H1 (cell line): Measurements from ENCODE around the gene PROK1. TPM values are rescaled to one million over a fixed set of nuclear protein-coding genes. Genes with fewer than 3 reads are reported as not detected.

Source experiments
- CTCF ChIA-PET: fragments of 300-600 bp; sonication (Branson Sonifier 250); formaldehyde crosslinking; loops from one replicate; lab custom pipeline; 2021; ENCODE audit not compliant: partially characterized antibody; lab: Charles Lee
- POLR2A ChIA-PET: fragments of 300-600 bp; sonication (Branson Sonifier 250); formaldehyde crosslinking; loops from one replicate; lab custom pipeline; 2021; ENCODE audit warnings: inconsistent platforms; ENCODE audit not compliant: partially characterized antibody; lab: Charles Lee
- DNase-seq, 2 experiments: peaks; one replicate each; pipeline versions ENCODE4 v3.0.0 to v3.0.0-alpha.2; 2010 to 2022; ENCODE audit warnings: low spot score in 2 of 2, low read depth in 1 of 2, mixed read lengths in 1 of 2
- FAIRE-seq: peaks from 2 replicates; lab custom pipeline; 2011; peaks lifted over from hg19 to GRCh38; lab: Jason Lieb, UNC
- H2AFZ ChIP-seq: 2 replicates; pipeline ENCODE4 v1.8.1; 2012; ENCODE audit warnings: low read length, inconsistent platforms
- H2AK5ac ChIP-seq: 2 replicates; pipeline ENCODE4 v1.6.1; 2013; ENCODE audit warnings: low read depth, low read length
- H2BK120ac ChIP-seq: replicated peaks from 2 replicates; pipeline ENCODE3; 2013; ENCODE audit warnings: low read depth, low read length, inconsistent platforms
- H2BK12ac ChIP-seq: 2 replicates; pipeline ENCODE4 v1.6.1; 2013; ENCODE audit warnings: low read depth, low read length
- H2BK15ac ChIP-seq: 2 replicates; pipeline ENCODE4 v1.6.1; 2013; ENCODE audit warnings: low read length
- H2BK20ac ChIP-seq: 2 replicates; pipeline ENCODE4 v1.6.1; 2013; ENCODE audit warnings: low read length
- H2BK5ac ChIP-seq: 2 replicates; pipeline ENCODE4 v1.6.1; 2013; ENCODE audit warnings: low read depth, low read length
- H3K14ac ChIP-seq: 2 replicates; pipeline ENCODE4 v1.6.1; 2013; ENCODE audit warnings: inconsistent platforms; ENCODE audit not compliant: insufficient read length
- H3K18ac ChIP-seq: 2 replicates; pipeline ENCODE4 v1.6.1; 2013; ENCODE audit warnings: low read length; ENCODE audit errors: extremely low read depth
- H3K23ac ChIP-seq: 2 replicates; pipeline ENCODE4 v1.6.1; 2013; ENCODE audit warnings: inconsistent platforms; ENCODE audit not compliant: insufficient read length
- H3K23me2 ChIP-seq: 2 replicates; pipeline ENCODE4 v1.6.1; 2013; ENCODE audit warnings: low read depth, low read length
- H3K27ac ChIP-seq: 2 replicates; pipeline ENCODE4 v1.6.1; 2011; ENCODE audit warnings: low read depth, low read length, inconsistent platforms
- H3K27me3 ChIP-seq, 4 experiments: replicated peaks in 1 of 4; 1 replicate in 1 of 4; 2 replicates in 3 of 4; pipeline versions ENCODE4 v1.6.1 to v1.8.1; 2011 to 2013; ENCODE audit warnings: low read length in 3 of 4, mild to moderate bottlenecking in 3 of 4, inconsistent platforms in 2 of 4, mixed read lengths in 2 of 4, moderate library complexity in 1 of 4; ENCODE audit not compliant: control insufficient read depth in 3 of 4, insufficient read depth in 3 of 4; ENCODE audit errors: extremely low read depth in 1 of 4
- H3K36me3 ChIP-seq, 4 experiments: 2 replicates each; pipeline versions ENCODE4 v1.6.1 to v1.8.1; 2011 to 2013; ENCODE audit warnings: mild to moderate bottlenecking in 4 of 4, low read length in 3 of 4, moderate library complexity in 2 of 4, control low read depth in 1 of 4, inconsistent platforms in 1 of 4; ENCODE audit not compliant: insufficient read depth in 4 of 4, control insufficient read depth in 2 of 4
- H3K4ac ChIP-seq: replicated peaks from 2 replicates; pipeline ENCODE3; 2013; ENCODE audit warnings: low read length, low read depth, mixed read lengths, inconsistent platforms; ENCODE audit not compliant: insufficient read length
- H3K4me1 ChIP-seq, 4 experiments: replicated peaks in 1 of 4; 1 replicate in 1 of 4; 2 replicates in 3 of 4; pipeline versions ENCODE4 v1.6.1 to v1.8.1; 2011 to 2013; ENCODE audit warnings: low read length in 3 of 4, inconsistent platforms in 2 of 4, mixed read lengths in 1 of 4; ENCODE audit not compliant: insufficient read depth in 4 of 4, control insufficient read depth in 3 of 4
- H3K4me2 ChIP-seq, 2 experiments: 2 replicates each; pipeline versions ENCODE4 v1.6.1 to v1.8.1; 2011 to 2013; ENCODE audit warnings: low read depth in 2 of 2, low read length in 2 of 2, control low read depth in 1 of 2, inconsistent platforms in 1 of 2, mild to moderate bottlenecking in 1 of 2; ENCODE audit not compliant: insufficient read depth in 1 of 2
- H3K4me3 ChIP-seq, 4 experiments: fragments of 200-600, 300-600 bp in 1 of 4; sonication (generic), shearing (Covaris generic), sonication (Bioruptor Twin) in 1 of 4; 2 replicates each; pipeline versions ENCODE4 v1.5.1 to v1.8.1; 2011 to 2016; ENCODE audit warnings: low read length in 4 of 4, low read depth in 3 of 4, control low read depth in 2 of 4, inconsistent platforms in 2 of 4, mild to moderate bottlenecking in 2 of 4, mixed read lengths in 1 of 4, moderate library complexity in 1 of 4; ENCODE audit not compliant: insufficient read depth in 2 of 4; ENCODE audit errors: extremely low read depth in 1 of 4
- H3K56ac ChIP-seq: replicated peaks from 2 replicates; pipeline ENCODE3; 2013; ENCODE audit warnings: low read depth, mild to moderate bottlenecking, mixed read lengths, low read length, inconsistent platforms; ENCODE audit not compliant: insufficient read length
- H3K79me1 ChIP-seq: 2 replicates; pipeline ENCODE4 v1.6.1; 2013; ENCODE audit warnings: low read depth, low read length, control low read depth
- H3K79me2 ChIP-seq, 2 experiments: 2 replicates each; pipeline versions ENCODE4 v1.6.1 to v1.8.1; 2012 to 2013; ENCODE audit warnings: low read length in 2 of 2, mild to moderate bottlenecking in 2 of 2, inconsistent platforms in 1 of 2; ENCODE audit not compliant: insufficient read depth in 2 of 2, control insufficient read depth in 1 of 2
- H3K9ac ChIP-seq, 4 experiments: replicated peaks in 1 of 4; 1 replicate in 1 of 4; 2 replicates in 3 of 4; pipeline versions ENCODE4 v1.6.1 to v1.8.1; 2011 to 2013; ENCODE audit warnings: low read depth in 3 of 4, low read length in 3 of 4, control low read depth in 2 of 4, mild to moderate bottlenecking in 2 of 4, moderate library complexity in 2 of 4, inconsistent platforms in 1 of 4; ENCODE audit errors: extremely low read depth in 1 of 4
- H3K9me3 ChIP-seq, 2 experiments: 2 replicates each; pipeline versions ENCODE4 v1.6.1 to v1.8.1; 2012 to 2013; ENCODE audit warnings: mild to moderate bottlenecking in 2 of 2, moderate library complexity in 2 of 2, control low read depth in 1 of 2, inconsistent platforms in 1 of 2, low read depth in 1 of 2, low read length in 1 of 2, mixed read lengths in 1 of 2; ENCODE audit not compliant: insufficient read depth in 2 of 2
- H4K20me1 ChIP-seq, 2 experiments: replicated peaks in 1 of 2; 2 replicates each; pipeline versions ENCODE3 to v1.8.1; 2011 to 2013; ENCODE audit warnings: inconsistent platforms in 2 of 2, low read length in 2 of 2, mild to moderate bottlenecking in 1 of 2; ENCODE audit not compliant: insufficient read depth in 2 of 2, control insufficient read depth in 1 of 2
- H4K5ac ChIP-seq: 2 replicates; pipeline ENCODE4 v1.6.1; 2013; ENCODE audit warnings: low read length, low read depth, mixed read lengths, inconsistent platforms; ENCODE audit not compliant: insufficient read length
- H4K8ac ChIP-seq: 2 replicates; pipeline ENCODE4 v1.8.0; 2013; ENCODE audit warnings: mild to moderate bottlenecking, moderate library complexity, low read length, inconsistent platforms; ENCODE audit not compliant: insufficient read depth; ENCODE audit errors: extremely low read depth
- H4K91ac ChIP-seq: replicated peaks from 2 replicates; pipeline ENCODE3; 2013; ENCODE audit warnings: low read length, mixed read lengths, inconsistent platforms; ENCODE audit not compliant: insufficient read length
- EGR1 ChIP-seq: IDR thresholded peaks from 2 replicates; pipeline ENCODE4 v1.6.1; 2011; ENCODE audit warnings: low read depth, low read length, borderline replicate concordance
- KDM5A ChIP-seq: fragments of 200-600 bp; IDR thresholded peaks from 2 replicates; pipeline ENCODE4 v1.7.1; 2012; ENCODE audit warnings: mild to moderate bottlenecking, low read length, inconsistent platforms, mixed read lengths
- RNF2 ChIP-seq: fragments of 200-900, 300-1000 bp; sonication (generic); IDR thresholded peaks from 2 replicates; pipeline ENCODE4 v1.7.1; 2016; ENCODE audit warnings: borderline replicate concordance, low read depth, mild to moderate bottlenecking, antibody characterized with exemption, low read length; ENCODE audit not compliant: poor library complexity, severe bottlenecking; ENCODE audit errors: missing control alignments
- SRF ChIP-seq: IDR thresholded peaks from 2 replicates; pipeline ENCODE4 v1.6.1; 2011; ENCODE audit warnings: mild to moderate bottlenecking, low read depth, low read length, moderate library complexity
- WGBS, 2 experiments: shearing (Covaris generic) in 1 of 2; methylation state at CpG; one replicate each; pipeline versions ENCODE4 v1.1.6 to v1.1.7; 2013 to 2015; ENCODE audit warnings: low lambda C conversion rate in 2 of 2, mixed read lengths in 2 of 2, inconsistent platforms in 1 of 2, low coverage in 1 of 2, missing lambda C conversion rate in 1 of 2; ENCODE audit not compliant: insufficient replicate concordance in 2 of 2, insufficient coverage in 1 of 2, insufficient read length in 1 of 2; ENCODE audit errors: extremely low coverage in 1 of 2, missing lambda C conversion rate in 1 of 2; 5-methylcytosine and 5-hydroxymethylcytosine counted together
- polyA plus RNA-seq, 7 experiments: library from polyadenylated mRNA; depleted of rRNA in 3 of 7; stranded (reverse) in 5 of 7; unstranded in 2 of 7; fragments of >200 nt in 5 of 7; fragments of 200-250 nt in 2 of 7; gene quantifications; 1 replicate in 5 of 7; 2 replicates in 1 of 7; 4 replicates in 1 of 7; pipeline versions ENCODE4 v1.2.1 to v1.2.3, GENCODE V29; 2011 to 2013; ENCODE audit warnings: missing spikeins in 2 of 7, mixed read lengths in 2 of 7
- total RNA-seq: library from RNA; stranded (reverse); fragmentation: NEBNext Ultra II Directional; extraction: Animal tissue kit (Norgen Biotek cat#: 25700); gene quantifications from 2 replicates; pipeline ENCODE4 v1.2.1, GENCODE V29; 2021

The PROK1 gene
- total and polyA plus RNA-seq, 2 of the 8 experiments (the other 6 are each of a cell fraction or from before 2014, with no cell fraction given), result 0.12 TPM; not detected in 1

GRCh38 chr1:110481968-110482623 is 31.1 kb downstream of the PROK1 start:
- H3K9me3 ChIP-seq, result no peaks in the 10 kb centered on the region
- no peak for FAIRE-seq
- H3K14ac ChIP-seq, result no peak overlapping the region
- no peaks in the 10 kb centered on the region for H3K79me2 ChIP-seq
- no peak overlapping the region; the same call in 1 of the 2 replicates for H2AFZ ChIP-seq
- H2BK15ac ChIP-seq, result no peak overlapping the region; the same call in 1 of the 2 replicates
- H4K8ac ChIP-seq, result no peak overlapping the region
- H3K27me3 ChIP-seq, result no peaks in the 10 kb centered on the region; a peak in 2 of 7 replicates
- H3K4ac ChIP-seq, result no peak overlapping the region
- DNase-seq, result no peak
- H4K20me1 ChIP-seq, result no peaks in the 10 kb centered on the region
- H2BK5ac ChIP-seq, result no peak overlapping the region
- no peak overlapping the region for H3K56ac ChIP-seq
- H3K79me1 ChIP-seq, result no peaks in the 10 kb centered on the region
- H3K4me2 ChIP-seq, result no peak overlapping the region
- peaks cover 6 to 18% (median 10%) of the 10 kb centered on the region in 4 experiments for H3K4me1 ChIP-seq
- no peak overlapping the region for H4K91ac ChIP-seq
- POLR2A ChIA-PET, result no interaction called here
- WGBS, 2 experiments, result 78% methylated on average over 12 of the region's 12 CpGs; no CpG with 5 or more reads in 1 of the 2 experiments
- H3K36me3 ChIP-seq, result no peaks in the 10 kb centered on the region
- no peak overlapping the region for H3K23ac ChIP-seq
- CTCF ChIA-PET, result interaction anchor here (0.8 to 8.5 kb wide), 16 partner anchors 10 to 428 kb away, joined by 3 to 126 read pairs (median 4); no protein-coding TSS in a partner anchor
- no peak for TF ChIP-seq SRF
- no peak for TF ChIP-seq EGR1
- TF ChIP-seq RNF2, result no peak
- TF ChIP-seq KDM5A, result no peak
- H3K23me2 ChIP-seq, result no peaks in the 10 kb centered on the region
- H2AK5ac ChIP-seq, result no peak overlapping the region
- no peak overlapping the region for H4K5ac ChIP-seq
- no peak overlapping the region for H3K9ac ChIP-seq
- H2BK120ac ChIP-seq, result no peak overlapping the region
- H3K27ac ChIP-seq, result no peak overlapping the region
- no peak overlapping the region for H3K4me3 ChIP-seq
- H2BK12ac ChIP-seq, result no peak overlapping the region
- no peak overlapping the region for H2BK20ac ChIP-seq
- no peak overlapping the region for H3K18ac ChIP-seq
